AG04450 (cell line): ENCODE measurements around the gene ITGBL1. TPM values are rescaled to one million over a fixed set of nuclear protein-coding genes. Genes with fewer than 3 reads are reported as not detected.

Experiments used
- CTCF ChIA-PET: fragments of 300-600, 350-600 bp; formaldehyde crosslinking; extraction: SDS; loops from one replicate; lab custom pipeline; 2022; ENCODE audit warnings: antibody characterized with exemption, inconsistent platforms; lab: Charles Lee
- POLR2A ChIA-PET: fragments of 350-600 bp; formaldehyde crosslinking; extraction: SDS; loops from one replicate; lab custom pipeline; 2021; ENCODE audit warnings: antibody characterized with exemption, inconsistent platforms; lab: Yijun Ruan, JAX
- DNase-seq: peaks from one replicate; pipeline ENCODE4 v3.0.0-alpha.2; 2011; ENCODE audit warnings: low read depth, low spot score
- H3K27ac ChIP-seq: one replicate; pipeline ENCODE4 v1.5.1; 2012; ENCODE audit warnings: low read depth, low read length, control low read depth
- H3K27me3 ChIP-seq: one replicate; pipeline ENCODE4 v1.6.0; 2012; ENCODE audit warnings: low read length; ENCODE audit not compliant: control insufficient read depth, insufficient read depth
- H3K4me3 ChIP-seq: 2 replicates; pipeline ENCODE4 v1.5.1; 2011; ENCODE audit warnings: mild to moderate bottlenecking, low read depth, low read length, control low read depth
- H3K9me3 ChIP-seq: 2 replicates; pipeline ENCODE4 v1.5.1; 2012; ENCODE audit warnings: low read length; ENCODE audit not compliant: control insufficient read depth, insufficient read depth
- CTCF ChIP-seq: IDR thresholded peaks from 2 replicates; pipeline ENCODE4 v1.5.1; 2011; ENCODE audit warnings: low read depth, low read length, control low read depth, inconsistent platforms
- polyA plus RNA-seq: library from polyadenylated mRNA; depleted of rRNA; stranded (reverse); fragments of >200 nt; gene quantifications from 2 replicates; pipeline ENCODE4 v1.2.3, GENCODE V29; 2011

Gene ITGBL1
- polyA plus RNA-seq, 1 experiment = 17.1 TPM

- no peak overlapping the region for H3K4me3 ChIP-seq
- no peak for DNase-seq
- CTCF ChIA-PET = no interaction called here
- H3K27ac ChIP-seq = no peak overlapping the region
- POLR2A ChIA-PET = no interaction called here
- H3K27me3 ChIP-seq = no peaks in the 10 kb centered on the region
- no peaks in the 10 kb centered on the region for H3K9me3 ChIP-seq
- no peak for TF ChIP-seq CTCF
Observed at GRCh38 chr13:101718496-101718895, 266.0 kb downstream of the ITGBL1 start.

DNA sequence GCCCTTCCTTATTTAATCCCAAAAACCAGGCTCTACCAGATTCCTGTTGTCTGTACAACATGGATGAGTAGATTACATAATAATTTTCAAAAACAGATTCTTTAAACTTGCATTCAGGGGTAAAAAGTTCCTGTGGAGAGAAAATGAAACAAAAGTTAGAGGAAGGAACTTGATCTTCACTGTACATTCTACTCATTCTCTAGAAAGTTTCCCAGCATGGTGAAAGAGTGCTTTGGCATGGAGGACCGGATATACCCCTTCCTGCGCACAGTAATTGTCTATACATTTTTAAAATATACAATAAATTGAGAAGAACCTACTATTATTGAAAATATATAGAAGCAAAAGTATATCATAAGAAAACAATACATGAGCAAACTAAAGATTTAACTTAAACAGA, 274.2 kb downstream of the ITGBL1 start:
- no peak for DNase-seq
- H3K27me3 ChIP-seq = no peaks in the 10 kb centered on the region
- CTCF ChIA-PET = no interaction called here
- H3K27ac ChIP-seq = no peak overlapping the region
- no peak overlapping the region for H3K4me3 ChIP-seq
- TF ChIP-seq CTCF = no peak
- POLR2A ChIA-PET = interaction anchor here (0.6 kb wide), 1 partner anchor 788 kb away, joined by 3 read pairs; no protein-coding TSS in a partner anchor
- H3K9me3 ChIP-seq = no peaks in the 10 kb centered on the region

DNA sequence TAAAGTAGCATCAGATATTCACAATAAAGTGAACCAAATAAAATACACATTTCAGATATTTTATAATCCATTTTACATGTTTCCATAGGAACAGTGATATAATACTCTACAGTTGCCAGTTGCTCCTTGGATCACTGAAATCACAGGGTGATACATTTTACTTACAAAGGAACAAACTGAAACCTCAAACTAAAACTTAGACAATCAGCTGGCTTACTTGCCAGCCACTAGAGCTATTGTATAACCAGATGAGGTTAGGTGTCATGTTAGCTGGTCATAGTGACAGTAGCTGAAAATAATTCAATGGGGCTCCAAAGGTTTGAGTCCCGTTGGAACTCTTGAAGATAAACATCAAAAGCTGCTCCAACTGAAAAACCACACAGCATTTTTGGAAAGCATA, 274.6 kb downstream of the ITGBL1 start:
- TF ChIP-seq CTCF = no peak
- H3K27ac ChIP-seq = no peak overlapping the region
- POLR2A ChIA-PET = interaction anchor here (0.6 kb wide), 1 partner anchor 789 kb away, joined by 3 read pairs; no protein-coding TSS in a partner anchor

GRCh38 chr13:101728021-101728420, 275.5 kb downstream of the ITGBL1 start:
- Histone ChIP-seq H3K4me3 (no peak overlapping the region), H3K27ac (no peak overlapping the region), H3K9me3 (no peaks in the 10 kb centered on the region), H3K27me3 (no peaks in the 10 kb centered on the region)
- POLR2A ChIA-PET = no interaction called here
- CTCF ChIA-PET = no interaction called here
- no peak for DNase-seq
- TF ChIP-seq CTCF = no peak

More for the DNA sequence above, 274.6 kb downstream of the ITGBL1 start:
- no peak for DNase-seq
- Histone ChIP-seq H3K9me3 (no peaks in the 10 kb centered on the region), H3K4me3 (no peak overlapping the region), H3K27me3 (no peaks in the 10 kb centered on the region)
- CTCF ChIA-PET = no interaction called here

- no peak for DNase-seq
- TF ChIP-seq CTCF = no peak
- Histone ChIP-seq H3K9me3 (no peaks in the 10 kb centered on the region), H3K27ac (no peak overlapping the region), H3K4me3 (no peak overlapping the region), H3K27me3 (no peaks in the 10 kb centered on the region)
- CTCF ChIA-PET = no interaction called here
- POLR2A ChIA-PET = no interaction called here
Observed at GRCh38 chr13:101728615-101729014, 276.1 kb downstream of the ITGBL1 start.
